HG02610 (cell line): ENCODE results near the gene TNIK.
"Not testable (repeated sequence)": the region's sequence is repeated elsewhere in the genome, so short reads cannot be mapped to it uniquely, and the experiment has no call there.

ENCODE experiments used
- ATAC-seq: cut with Tn5 transposase; IDR thresholded peaks from one replicate; pipeline ENCODE4 v1.9.1; 2021; ENCODE audit warnings: mild to moderate bottlenecking, moderate library complexity; ENCODE audit not compliant: unreplicated experiment

TNIK gene

GRCh38 chr3:171118993-171119392 lies 341.2 kb downstream of the TNIK start:
- ATAC-seq: not testable (repeated sequence)

GRCh38 chr3:171116824-171117395 lies 343.3 kb downstream of the TNIK start:
- ATAC-seq: no peak

- ATAC-seq: no peak
Observed at GRCh38 chr3:171116365-171116764, 343.8 kb downstream of the TNIK start.

GRCh38 chr3:171115667-171116066 lies 344.5 kb downstream of the TNIK start:
- ATAC-seq: no peak

- no peak for ATAC-seq
Observed at GRCh38 chr3:171113716-171114115, 346.5 kb downstream of the TNIK start.

GRCh38 chr3:171110715-171111114 lies 349.5 kb downstream of the TNIK start:
- no peak for ATAC-seq

- ATAC-seq: no peak
Observed at GRCh38 chr3:171108066-171108465, 352.1 kb downstream of the TNIK start.

GRCh38 chr3:171103185-171103584 lies 357.0 kb downstream of the TNIK start:
- ATAC-seq: no peak

- no peak for ATAC-seq
Observed at GRCh38 chr3:171101982-171102641, 358.1 kb downstream of the TNIK start.

GRCh38 chr3:171099911-171100310 lies 360.3 kb downstream of the TNIK start:
- no peak for ATAC-seq

- peak; percentile 95 for ATAC-seq
Observed at GRCh38 chr3:171095063-171095462, 365.1 kb downstream of the TNIK start.

GRCh38 chr3:171094411-171094810 lies 365.8 kb downstream of the TNIK start:
- ATAC-seq: no peak

- ATAC-seq: no peak
Observed at GRCh38 chr3:171093462-171093861, 366.7 kb downstream of the TNIK start.

GRCh38 chr3:171092467-171092911 lies 367.7 kb downstream of the TNIK start:
- no peak for ATAC-seq

- no peak for ATAC-seq
Observed at GRCh38 chr3:171090321-171090720, 369.9 kb downstream of the TNIK start.

GRCh38 chr3:171088964-171089754 lies 371.0 kb downstream of the TNIK start:
- ATAC-seq: peak; percentile 51

- ATAC-seq: no peak
Observed at GRCh38 chr3:171088496-171088895, 371.7 kb downstream of the TNIK start.

GRCh38 chr3:171086914-171087313 lies 373.3 kb downstream of the TNIK start:
- ATAC-seq: peak; percentile 84

GRCh38 chr3:171077261-171077660 lies 382.9 kb downstream of the TNIK start:
- ATAC-seq: no peak

- ATAC-seq: no peak
Observed at GRCh38 chr3:171072432-171072831, 387.8 kb downstream of the TNIK start.

GRCh38 chr3:171068658-171069057 lies 391.5 kb downstream of the TNIK start:
- ATAC-seq: no peak

- ATAC-seq: no peak
Observed at GRCh38 chr3:171066206-171066605, 394.0 kb downstream of the TNIK start.
